Measurements from ENCODE around the gene FLT3.
A peak's percentile ranks its signal among the peaks of the same experiment; 100 is the strongest.
"Not testable (repeated sequence)": the region's sequence is repeated elsewhere in the genome, so short reads cannot be mapped to it uniquely, and the experiment has no call there.

FLT3 gene

DNA sequence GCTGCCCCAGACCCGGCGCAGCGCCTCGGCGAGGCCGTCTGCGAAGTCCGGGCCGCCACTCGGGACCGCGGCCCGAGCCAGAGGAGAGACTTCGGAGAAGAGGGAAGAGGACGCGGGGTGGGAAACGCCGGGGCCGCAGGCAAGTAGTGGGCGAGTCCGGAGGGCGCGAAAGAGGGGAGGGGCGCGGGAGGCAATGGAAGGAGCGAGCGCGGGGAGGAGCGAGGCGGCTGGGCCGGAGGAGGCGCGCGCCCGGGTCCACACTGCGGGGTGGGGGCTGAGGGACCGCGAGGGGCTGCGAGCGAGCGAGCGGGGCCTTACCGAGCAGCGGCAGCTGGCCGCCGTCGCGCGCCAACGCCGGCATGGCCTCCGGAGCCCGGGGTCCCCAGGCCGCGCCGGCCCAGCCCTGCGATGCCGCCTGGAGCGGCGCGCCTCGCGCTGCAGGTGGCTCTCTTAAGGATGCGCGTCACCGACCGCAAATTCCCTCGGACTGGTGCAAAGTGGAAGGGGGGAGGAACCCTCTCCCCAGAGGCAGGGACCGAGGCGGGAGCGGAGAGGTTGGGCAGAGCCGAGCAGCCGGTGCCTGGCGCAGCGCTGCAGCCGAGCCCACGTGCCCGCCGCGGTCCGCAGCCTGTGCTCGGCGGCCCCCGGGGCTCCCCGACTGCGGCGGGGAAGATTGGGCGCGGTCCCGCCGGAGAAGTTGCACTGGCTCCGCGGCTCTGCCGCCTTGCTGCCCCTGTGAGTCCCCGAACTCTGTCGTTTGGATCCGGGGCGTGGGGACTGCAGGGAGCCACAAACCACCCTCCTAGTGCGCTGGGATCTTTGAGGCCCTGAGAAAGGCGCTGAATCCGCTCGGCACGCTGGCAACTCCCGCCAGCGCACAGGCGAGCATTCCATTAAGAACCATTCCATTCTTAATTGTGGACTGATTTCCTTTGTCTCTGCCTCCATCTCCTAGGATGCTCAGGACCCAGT is at the start of gene FLT3:
FLT3 (minus strand) TSS at position 427 of the 972 bp plus-strand sequence; CDS start at position 361, 66 bp downstream.
- DNase-seq = peak; percentile 97

DNA sequence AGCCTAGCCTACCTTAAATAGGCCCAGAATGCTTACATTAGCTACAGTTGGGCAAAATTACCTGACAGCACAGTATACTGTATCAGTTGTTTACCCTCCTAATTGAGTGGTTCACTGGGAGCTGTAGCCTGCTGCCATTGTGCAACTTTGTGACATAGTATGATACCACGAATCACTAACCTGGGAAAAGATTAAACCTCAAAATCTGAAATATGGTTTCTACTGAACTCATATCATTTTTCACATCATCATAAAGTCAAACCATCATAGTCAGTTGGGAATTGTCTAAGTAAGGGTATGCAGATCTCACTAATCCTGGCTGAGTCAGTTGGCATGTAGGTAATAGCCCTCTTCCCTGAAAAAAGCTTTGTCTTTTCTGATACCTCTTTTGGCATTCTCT is 47.1 kb upstream of the FLT3 start:
- DNase-seq = no peak

DNA sequence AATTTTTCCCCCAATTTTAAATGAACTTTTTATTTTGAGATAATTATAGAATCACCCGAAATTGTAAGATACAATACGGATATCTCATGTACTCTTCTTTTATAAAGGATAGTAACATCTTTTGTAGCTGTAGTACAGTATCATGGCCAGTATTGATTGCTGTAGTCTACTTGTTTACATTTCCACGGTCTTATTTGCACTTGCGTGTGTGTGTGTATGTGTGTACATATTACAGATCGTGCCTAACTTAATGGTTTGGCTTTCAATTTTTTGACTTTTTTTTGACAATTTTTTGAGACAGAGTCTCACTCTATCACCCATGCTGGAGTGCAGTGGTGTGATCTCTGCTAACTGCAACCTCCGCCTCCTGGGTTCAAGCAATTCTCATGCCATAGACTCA is 44.7 kb upstream of the FLT3 start:
- no peak for DNase-seq

DNA sequence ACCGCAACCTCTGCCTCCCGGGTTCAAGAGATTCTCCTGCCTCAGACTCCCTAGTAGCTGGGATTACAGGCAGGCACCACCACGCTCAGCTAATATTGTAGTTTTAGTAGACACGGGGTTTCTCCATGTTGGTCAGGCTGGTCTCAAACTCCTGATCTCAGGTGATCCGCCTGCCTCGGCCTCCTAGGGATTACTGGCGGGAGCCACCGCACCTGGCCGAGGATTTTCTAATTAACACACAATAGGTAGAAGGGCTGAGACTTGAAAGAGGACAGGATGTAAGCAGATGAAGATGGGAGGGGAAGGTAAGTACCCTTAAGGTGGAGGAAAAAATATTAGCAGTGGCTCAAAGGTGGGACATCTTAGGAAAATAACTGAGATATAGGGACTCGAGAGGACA is 41.2 kb upstream of the FLT3 start:
- not testable (repeated sequence) for DNase-seq

DNA sequence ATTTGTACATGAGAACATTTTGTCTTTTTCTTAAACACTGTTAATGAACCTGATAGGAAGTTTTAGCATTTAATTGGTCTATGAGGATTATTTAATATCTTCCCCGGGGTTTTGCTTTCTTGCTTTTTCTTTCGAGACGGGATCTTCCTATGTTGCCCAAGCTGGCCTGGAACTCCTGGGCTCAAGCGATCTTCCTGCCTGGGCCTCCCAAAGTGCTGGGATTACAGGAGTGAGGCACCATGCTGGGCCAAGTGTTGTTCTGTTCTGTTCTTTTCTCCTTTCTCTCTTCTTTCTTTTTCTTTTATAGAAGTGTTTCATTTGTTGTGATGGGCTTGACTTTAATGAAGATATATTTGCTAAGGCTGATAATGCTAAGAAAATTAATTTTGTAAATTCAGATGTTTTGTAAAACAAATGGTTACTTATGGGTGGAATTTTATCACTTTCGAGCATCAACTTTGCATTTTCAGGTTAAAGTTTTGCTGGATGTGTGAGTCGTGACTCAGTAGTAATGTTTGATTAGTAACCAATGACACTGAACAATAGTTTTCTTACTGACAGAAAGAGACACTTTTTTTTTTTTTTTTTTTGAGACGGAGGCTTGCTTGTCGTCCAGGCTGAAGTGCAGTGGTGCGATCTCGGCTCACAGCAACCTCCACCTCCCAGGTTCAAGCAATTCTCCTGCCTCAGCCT is 40.2 kb upstream of the FLT3 start:
- DNase-seq = no peak

DNA sequence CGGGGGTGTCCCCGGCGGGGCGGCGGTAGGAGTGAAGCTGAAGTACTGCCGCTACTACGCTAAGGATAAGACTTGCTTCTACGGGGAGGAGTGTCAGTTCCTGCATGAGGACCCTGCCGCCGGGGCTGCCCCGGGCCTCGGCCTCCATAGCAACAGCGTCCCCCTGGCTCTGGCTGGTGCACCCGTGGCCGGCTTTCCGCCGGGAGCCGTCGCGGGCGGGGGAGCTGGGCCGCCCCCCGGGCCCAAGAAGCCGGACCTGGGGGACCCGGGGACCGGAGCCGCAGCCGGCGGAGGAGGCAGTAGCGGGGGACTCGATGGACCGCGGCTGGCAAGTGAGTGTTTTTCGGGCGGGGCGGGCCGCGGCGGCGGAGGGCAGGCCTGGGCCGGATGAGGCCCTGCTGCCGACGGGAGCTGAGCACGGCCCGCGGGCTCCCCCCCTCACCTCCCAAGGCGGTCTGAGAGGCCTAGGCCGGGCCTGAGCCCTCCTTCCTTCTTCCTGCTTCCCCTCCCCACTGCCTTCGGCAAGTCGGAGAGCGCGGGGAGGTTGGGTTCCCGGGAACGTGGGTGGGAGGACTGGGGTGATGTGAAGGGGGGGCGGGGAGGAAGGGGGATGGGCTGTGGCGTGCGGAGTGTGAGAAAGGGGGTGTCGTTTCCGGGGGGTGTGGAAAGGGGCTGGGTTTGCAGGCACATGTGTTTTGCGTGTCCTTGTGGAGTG is 38.5 kb upstream of the FLT3 start:
- DNase-seq = peak; percentile 95

DNA sequence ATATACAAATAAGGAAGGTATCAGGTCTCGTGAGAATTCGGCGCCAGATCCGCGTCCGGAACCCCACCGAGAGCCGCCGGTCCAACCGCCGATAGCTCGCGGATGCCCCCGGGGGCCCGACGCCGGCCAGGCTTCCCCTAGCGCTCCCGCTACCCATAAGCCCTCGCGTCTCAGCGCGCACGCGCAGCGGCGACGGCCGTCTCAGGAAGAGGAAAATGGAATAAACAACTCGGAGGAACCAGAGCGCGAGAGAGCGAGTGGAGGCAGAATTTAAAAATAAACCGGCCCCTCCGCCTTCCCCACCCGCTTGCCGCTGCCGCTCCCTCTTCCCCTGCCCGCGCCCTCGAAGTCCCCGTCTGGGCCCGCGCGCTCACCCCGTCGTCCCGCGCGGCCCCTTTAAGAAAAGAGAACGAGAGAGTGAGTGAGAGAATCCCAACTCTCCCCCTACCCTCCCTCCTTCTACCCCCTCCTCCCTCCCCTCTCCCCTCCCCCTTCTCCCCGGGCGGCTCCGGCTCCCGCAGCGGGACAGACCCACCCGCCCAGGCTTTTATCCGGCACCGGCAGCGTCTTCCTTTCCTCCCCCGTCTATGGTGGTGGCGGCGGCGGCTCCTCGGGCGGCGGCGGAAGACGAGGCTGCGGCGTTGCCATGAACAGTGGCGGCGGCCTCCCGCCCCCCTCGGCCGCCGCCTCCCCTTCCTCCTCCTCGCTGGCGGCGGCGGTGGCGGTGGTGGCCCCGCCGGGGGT is 37.8 kb upstream of the FLT3 start, which contains the start of gene PAN3:
PAN3 (plus strand) TSS at position 534 of the 744 bp plus-strand sequence; CDS start at position 647, 113 bp downstream.
- peak; percentile 82 for DNase-seq

DNA sequence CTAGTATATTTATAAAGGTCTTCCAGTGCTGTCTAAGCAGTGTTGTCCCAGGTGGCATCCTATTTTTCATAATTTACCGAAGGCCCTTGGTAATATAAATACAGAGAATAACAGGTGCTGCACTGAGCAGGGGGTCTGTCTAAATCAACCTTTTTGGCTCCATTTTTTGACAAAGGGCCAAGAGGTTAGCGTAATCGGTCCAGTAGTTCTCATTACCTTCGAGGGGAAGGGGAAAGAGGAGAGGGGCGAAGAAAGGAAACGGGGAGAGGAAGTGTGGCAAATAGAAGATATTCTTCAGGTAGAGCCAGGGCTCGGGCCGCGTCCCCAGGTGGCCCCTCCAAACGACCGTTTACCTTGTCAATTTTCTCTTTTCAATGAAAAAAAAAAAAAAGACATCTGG is 37.2 kb upstream of the FLT3 start:
- DNase-seq = no peak

DNA sequence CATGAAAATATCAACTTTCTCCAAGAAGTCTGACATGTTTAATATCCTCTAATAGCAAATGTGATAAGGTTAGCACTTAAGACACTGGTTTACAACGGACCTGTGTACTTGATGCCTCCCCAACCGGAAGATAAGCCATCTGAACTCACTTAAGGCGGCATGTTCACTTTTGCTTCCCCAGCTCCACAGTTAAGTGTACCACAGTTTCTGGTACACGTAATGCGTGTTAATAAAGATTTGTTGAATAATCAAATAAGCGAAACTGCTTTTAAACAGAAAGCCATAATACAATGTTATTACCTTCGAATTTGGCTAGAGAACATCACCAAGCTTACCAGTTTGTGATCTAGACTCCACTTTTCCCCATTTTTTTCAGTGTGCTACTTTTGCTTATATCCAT is 36.5 kb upstream of the FLT3 start:
- DNase-seq = no peak

DNA sequence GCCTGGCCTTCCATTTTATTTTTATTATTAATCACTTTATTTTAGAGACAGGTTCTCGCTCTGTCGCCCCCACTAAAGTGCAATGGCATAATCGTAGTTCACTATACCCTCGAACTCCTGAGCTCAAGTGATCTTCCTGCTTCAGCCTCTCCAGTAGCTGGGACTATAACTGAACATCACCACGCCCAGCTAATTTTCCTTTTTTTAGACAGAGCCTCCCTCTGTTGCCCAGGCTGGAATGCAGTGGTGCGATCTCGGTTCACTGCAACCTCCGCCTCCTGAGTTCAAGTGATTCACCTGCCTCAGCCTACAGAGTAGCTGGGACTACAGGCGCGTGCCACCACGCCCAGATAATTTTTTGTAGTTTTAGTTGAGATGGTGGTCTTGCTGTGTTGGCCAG is 31.3 kb upstream of the FLT3 start:
- no peak for DNase-seq

DNA sequence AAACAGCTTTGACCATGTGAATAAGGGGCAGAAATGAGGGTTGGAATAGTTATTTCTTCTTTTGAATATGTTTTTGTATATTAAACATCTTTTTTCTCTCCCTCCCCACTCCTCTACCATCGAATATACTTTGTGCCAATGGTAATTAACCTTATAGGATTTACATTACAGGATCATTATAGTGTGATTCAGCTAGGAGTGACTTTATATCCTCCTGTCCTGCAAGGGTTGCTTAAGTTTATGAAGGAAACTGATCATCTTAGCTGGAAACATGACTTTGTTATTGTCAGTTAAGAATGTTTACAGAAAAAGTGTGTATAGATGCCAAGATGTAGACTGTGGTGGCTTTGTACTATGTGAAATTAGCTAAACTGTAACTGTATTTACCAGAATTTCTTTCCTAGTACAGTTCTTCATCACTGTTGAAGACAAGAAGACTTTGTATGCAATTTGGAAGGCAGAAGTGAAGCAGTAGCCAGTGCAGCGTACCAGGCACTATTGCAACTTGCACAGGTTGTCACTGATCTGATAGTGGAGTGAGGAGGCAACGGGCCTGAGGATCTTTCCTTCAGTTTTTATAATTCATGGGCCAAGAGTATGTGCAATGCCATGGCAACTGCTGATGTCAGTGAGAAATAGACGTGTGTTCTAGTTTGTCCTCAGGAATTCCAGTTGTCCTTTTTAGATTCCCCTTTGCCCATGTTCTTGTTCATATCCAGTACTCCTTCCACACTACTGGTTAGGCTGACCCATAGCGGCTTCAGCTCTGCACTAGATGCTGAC is 29.7 kb upstream of the FLT3 start:
- DNase-seq = no peak

DNA sequence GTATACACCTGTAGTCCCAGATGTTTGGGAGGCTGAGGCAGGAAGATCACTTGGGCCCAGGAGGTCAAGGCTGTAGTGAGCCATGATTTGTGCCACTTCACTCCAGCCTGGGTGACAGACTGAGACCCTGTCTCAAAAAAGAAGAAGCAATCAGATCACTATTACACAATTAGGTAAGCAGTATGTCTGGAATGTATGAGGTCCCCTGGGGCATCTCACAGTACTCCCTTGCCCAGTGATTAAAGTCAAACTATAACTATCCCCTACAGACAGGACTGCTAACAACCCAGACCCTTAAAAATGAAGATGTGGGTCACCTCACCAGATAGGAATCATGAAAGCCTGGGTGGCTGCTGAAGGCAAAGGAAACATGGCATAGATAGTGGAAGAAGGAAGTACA is 28.6 kb upstream of the FLT3 start:
- no peak for DNase-seq

DNA sequence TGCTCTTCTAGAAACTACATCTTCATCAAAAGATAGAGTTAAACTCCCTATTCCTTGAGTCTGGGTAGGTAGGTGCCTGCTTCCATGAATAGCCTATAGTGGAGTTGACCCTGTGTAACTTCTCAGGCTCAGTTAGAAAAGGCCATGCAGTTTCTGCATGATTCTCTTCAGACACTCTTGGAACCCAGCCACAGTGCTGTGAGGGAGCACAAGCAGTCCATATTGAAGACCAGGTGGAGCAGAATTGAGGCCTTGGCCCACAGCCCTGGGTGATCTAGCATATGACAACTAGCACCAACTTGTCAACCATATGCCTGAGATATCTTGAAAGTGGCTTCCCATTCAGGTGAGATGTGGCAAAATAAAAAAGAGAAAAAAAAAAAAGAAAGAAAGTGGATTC is 27.7 kb upstream of the FLT3 start:
- no peak for DNase-seq

DNA sequence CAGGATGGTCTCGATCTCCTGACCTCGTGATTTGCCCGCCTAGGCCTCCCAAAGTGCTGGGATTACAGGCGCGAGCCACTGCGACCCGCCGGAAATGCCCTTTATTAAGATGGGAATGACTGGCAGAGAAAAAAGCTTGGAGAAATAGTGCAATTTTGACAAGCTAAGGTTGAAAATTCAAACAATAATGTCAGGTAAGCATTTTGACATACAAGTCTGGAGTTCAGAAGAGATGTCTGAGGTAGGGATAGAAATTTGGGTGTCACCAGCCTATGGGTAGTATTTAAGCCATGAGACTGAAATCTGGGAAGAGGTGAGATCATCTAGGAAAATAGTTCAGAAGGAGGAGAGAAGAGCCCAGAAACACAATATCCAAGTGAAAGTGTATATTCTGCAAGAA is 20.8 kb upstream of the FLT3 start:
- DNase-seq = no peak

DNA sequence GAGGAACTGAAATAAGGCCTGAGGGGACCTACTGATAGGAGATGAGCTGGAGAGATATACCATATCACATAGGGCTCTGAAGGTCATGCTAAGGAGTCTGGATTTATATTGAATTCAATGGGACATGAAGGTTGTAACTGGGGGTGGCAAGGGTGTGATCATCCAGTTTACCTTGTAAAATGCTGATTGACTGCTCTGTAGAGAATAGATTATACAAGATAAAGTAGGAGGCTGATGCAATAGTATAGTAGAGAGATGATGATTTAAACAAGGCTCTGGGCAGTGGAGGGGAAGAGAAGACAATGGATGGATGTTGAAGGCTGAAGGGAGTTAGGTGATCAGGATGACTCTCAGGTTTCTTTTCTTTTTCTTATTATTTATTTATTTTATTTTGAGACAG is 19.9 kb upstream of the FLT3 start:
- DNase-seq = no peak

DNA sequence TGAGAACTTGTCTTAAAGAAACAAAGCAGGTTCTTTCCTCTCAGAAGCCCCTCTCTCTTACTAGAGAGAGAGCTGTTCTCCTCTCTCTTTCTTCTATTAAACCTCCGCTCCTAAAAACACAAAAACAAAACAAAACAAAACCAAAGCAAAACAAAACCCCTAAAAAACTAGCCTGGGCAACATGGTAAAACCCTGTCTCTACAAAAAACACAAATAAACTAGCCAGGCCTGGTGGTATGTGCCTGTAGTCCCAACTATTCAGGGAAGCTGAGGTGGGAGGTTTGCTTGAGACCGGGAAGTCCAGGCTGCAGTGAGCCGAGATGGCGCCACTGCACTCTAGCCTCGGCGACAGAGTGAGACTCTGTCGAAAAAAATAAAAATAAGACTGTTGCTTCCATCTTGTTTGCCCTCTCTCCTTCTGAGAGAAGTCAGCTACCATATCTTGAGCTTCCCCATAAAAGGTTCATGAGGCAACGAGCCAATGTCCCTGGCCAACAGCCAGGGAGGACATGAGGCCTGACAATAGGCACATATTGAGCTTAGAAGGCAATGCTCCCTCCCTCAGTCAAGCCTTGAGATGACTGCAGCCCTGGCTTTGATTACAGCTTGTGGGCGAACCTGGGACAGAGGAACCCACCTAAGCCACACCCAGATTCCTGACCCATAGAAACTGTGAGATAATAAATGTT is 17.5 kb upstream of the FLT3 start:
- DNase-seq = no peak

DNA sequence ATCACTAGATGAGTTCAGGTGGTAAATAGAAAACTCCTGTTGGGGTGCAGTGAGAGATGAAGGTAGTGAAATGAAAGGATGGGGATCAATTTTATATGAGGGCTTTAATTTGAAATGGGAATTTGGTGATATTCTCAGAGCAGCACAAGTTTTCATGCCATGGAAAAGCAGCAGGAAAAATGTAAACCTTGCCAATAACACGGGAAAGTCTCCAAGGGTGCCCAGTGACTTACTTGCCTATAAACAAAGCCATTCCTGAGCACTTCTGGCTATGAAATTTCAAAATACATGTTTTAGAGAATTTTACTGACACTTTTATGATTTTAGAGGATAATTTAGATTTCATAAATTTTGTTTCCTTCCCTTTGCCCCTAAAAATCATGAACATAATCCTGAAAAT is 16.4 kb upstream of the FLT3 start:
- DNase-seq = no peak

DNA sequence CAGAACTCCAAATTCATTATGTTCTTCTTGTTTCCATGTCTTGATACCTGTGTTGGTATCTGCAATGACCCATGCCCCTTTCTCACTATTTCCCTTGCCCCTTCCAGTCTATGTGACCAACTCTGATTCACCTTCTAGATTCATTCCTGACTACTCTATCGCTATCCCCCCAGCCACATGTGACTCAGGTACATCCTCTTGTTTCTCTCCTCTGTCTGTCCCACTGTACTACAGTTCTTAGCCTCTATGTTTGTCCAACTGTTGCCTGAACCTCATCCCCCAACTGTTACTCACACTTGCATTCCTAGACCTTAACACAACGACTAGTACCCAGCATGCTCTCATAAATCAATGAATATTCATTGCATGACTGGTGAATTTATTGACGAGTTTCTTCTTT is 10.0 kb upstream of the FLT3 start:
- DNase-seq = no peak

DNA sequence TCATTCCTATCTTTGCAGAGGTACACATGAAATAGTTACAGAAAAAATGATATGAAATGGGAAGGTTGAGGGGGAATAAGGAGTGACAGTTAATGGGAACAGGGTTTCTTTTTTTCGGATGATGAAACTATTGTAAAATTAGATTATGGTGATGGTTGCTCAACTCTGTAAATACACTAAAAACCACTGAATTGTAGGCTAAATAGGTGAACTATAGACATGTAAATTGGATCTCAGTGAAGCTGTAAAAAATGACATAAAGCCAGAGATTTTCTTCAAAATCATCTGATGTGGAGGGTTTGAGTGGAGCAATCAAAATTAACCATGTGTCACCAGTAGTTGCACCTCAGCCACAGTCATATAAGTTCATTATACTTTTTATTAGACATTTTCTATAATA is 6.6 kb upstream of the FLT3 start:
- DNase-seq = no peak

DNA sequence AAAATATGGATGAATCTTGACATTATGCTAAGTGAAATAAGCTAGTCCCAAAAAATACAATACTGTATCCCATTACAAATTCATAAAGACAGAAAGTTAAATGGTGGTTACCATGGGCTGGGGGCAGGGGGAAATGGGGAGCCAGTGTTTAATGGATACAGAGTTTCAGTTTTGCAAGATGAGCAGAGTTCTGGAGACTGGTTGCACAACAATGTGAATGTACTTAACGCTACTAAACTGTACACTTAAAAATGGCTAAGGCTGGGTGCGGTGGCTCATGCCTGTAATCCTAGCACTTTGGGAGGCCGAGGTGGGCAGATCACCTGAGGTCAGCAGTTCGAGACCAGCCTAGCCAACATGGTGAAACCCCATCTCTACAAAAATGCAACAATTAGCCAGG is 1.5 kb upstream of the FLT3 start:
- peak; percentile 28 for DNase-seq
